WTC11 (cell line): ENCODE results near the gene IFT88. TPM values are rescaled to one million over a fixed set of nuclear protein-coding genes. Genes with fewer than 3 reads are reported as not detected.

ENCODE experiments used
- ATAC-seq: fragments of 200-7000 bp; cut with Tn5 transposase; 2 replicates; pipeline ENCODE4 v1.10.0; 2021; ENCODE audit warnings: mild to moderate bottlenecking, moderate library complexity
- CTCF ChIA-PET: fragments of 300-600 bp; sonication (Branson Sonifier 250); formaldehyde crosslinking; loops from one replicate; lab custom pipeline; 2021; ENCODE audit warnings: antibody characterized with exemption; lab: Charles Lee
- POLR2A ChIA-PET: fragments of 350-600 bp; sonication (Branson Sonifier 250); formaldehyde crosslinking; loops from one replicate; lab custom pipeline; 2021; ENCODE audit warnings: antibody characterized with exemption; lab: Charles Lee
- DNase-seq: peaks from one replicate; pipeline ENCODE4 v3.0.0; 2021; ENCODE audit warnings: low spot score
- H3K27ac Mint-ChIP-seq: 2 replicates; pipeline ENCODE4 v1.8.0; 2021; ENCODE audit warnings: mixed read lengths
- H3K27me3 Mint-ChIP-seq: 2 replicates; pipeline ENCODE4 v1.8.0; 2021; ENCODE audit warnings: low read depth, mild to moderate bottlenecking, moderate library complexity, mixed read lengths
- H3K36me3 Mint-ChIP-seq: 2 replicates; pipeline ENCODE4 v1.8.0; 2021; ENCODE audit warnings: mixed read lengths
- H3K4me1 Mint-ChIP-seq: 2 replicates; pipeline ENCODE4 v1.8.0; 2022; ENCODE audit warnings: mixed read lengths
- H3K4me3 Mint-ChIP-seq: 2 replicates; pipeline ENCODE4 v1.8.0; 2021; ENCODE audit warnings: mild to moderate bottlenecking, moderate library complexity, mixed read lengths
- H3K9me3 Mint-ChIP-seq: 2 replicates; pipeline ENCODE4 v1.8.0; 2021; ENCODE audit warnings: mixed read lengths
- ATF2 ChIP-seq: sonication (generic); formaldehyde crosslinking; IDR thresholded peaks from 2 replicates; pipeline ENCODE4 v1.8.1; 2022; ENCODE audit warnings: low read depth, missing genetic modification reagents, borderline replicate concordance
- ATF3 ChIP-seq: sonication (generic); formaldehyde crosslinking; conservative IDR thresholded peaks from 2 replicates; pipeline ENCODE4 v1.8.1; 2022; ENCODE audit warnings: mild to moderate bottlenecking, missing genetic modification reagents
- CREM ChIP-seq: sonication (generic); formaldehyde crosslinking; IDR thresholded peaks from 2 replicates; pipeline ENCODE4 v1.8.1; 2022; ENCODE audit warnings: mild to moderate bottlenecking, missing genetic modification reagents, moderate library complexity
- CTCF ChIP-seq: fragments of 200-600 bp; IDR thresholded peaks from 2 replicates; pipeline ENCODE4 v1.8.0; 2022; ENCODE audit warnings: antibody characterized with exemption
- ELF4 ChIP-seq: sonication (generic); formaldehyde crosslinking; IDR thresholded peaks from 2 replicates; pipeline ENCODE4 v1.8.1; 2022; ENCODE audit warnings: low read depth, mild to moderate bottlenecking, moderate library complexity, missing genetic modification reagents
- FOXK1 ChIP-seq: sonication (generic); formaldehyde crosslinking; IDR thresholded peaks from 2 replicates; pipeline ENCODE4 v1.8.0; 2022; ENCODE audit warnings: mild to moderate bottlenecking, moderate library complexity, missing genetic modification reagents
- HMGXB4 ChIP-seq: sonication (generic); formaldehyde crosslinking; IDR thresholded peaks from 2 replicates; pipeline ENCODE4 v1.8.1; 2023; ENCODE audit warnings: mild to moderate bottlenecking, moderate library complexity, missing genetic modification reagents
- SMAD3 ChIP-seq: sonication (generic); formaldehyde crosslinking; IDR thresholded peaks from 2 replicates; pipeline ENCODE4 v1.8.0; 2022; ENCODE audit warnings: missing genetic modification reagents, mild to moderate bottlenecking, borderline replicate concordance
- ZNF121 ChIP-seq: sonication (generic); formaldehyde crosslinking; IDR thresholded peaks from 2 replicates; pipeline ENCODE4 v1.8.0; 2023; ENCODE audit warnings: missing genetic modification reagents
- ZNF281 ChIP-seq: sonication (generic); formaldehyde crosslinking; IDR thresholded peaks from 2 replicates; pipeline ENCODE4 v1.8.0; 2023; ENCODE audit warnings: mild to moderate bottlenecking, missing genetic modification reagents
- ZSCAN18 ChIP-seq: fragments of 250-450 bp; sonication (Bioruptor Pico); IDR thresholded peaks from 2 replicates; pipeline ENCODE4 v2.1.2; 2022; ENCODE audit warnings: mild to moderate bottlenecking, moderate library complexity
- total RNA-seq: library from RNA; stranded (reverse); gene quantifications from 3 replicates; pipeline ENCODE4 v1.2.3, GENCODE V29; 2021
- TF ChIP-seq, protein P1 (sequence below): sonication (generic); formaldehyde crosslinking; IDR thresholded peaks from 2 replicates; pipeline ENCODE4 v1.8.0; 2022; ENCODE audit warnings: missing genetic modification reagents

IFT88 gene
- total RNA-seq, 1 experiment from 2014 or later: 6.5 TPM

DNA sequence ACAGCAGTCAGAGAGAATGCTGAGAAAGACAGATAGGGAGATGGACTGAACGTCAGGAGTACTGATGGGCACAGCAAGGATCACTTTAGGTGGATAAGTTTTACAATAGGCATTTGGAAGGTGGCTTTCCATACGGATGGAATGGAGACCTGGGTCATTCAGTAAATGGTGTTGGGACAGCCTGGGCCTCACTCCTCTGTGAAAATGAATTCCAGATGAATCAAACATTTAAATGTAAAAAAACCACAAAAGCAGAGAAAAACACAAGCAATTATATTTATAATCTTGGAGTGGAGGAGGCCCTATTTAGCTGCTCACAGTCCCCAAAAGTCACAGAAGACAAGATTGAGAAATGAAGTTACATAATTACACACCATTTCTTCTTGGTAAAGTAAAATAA is 141.3 kb downstream of the IFT88 start (continued):
- TF ChIP-seq, protein P1, sequence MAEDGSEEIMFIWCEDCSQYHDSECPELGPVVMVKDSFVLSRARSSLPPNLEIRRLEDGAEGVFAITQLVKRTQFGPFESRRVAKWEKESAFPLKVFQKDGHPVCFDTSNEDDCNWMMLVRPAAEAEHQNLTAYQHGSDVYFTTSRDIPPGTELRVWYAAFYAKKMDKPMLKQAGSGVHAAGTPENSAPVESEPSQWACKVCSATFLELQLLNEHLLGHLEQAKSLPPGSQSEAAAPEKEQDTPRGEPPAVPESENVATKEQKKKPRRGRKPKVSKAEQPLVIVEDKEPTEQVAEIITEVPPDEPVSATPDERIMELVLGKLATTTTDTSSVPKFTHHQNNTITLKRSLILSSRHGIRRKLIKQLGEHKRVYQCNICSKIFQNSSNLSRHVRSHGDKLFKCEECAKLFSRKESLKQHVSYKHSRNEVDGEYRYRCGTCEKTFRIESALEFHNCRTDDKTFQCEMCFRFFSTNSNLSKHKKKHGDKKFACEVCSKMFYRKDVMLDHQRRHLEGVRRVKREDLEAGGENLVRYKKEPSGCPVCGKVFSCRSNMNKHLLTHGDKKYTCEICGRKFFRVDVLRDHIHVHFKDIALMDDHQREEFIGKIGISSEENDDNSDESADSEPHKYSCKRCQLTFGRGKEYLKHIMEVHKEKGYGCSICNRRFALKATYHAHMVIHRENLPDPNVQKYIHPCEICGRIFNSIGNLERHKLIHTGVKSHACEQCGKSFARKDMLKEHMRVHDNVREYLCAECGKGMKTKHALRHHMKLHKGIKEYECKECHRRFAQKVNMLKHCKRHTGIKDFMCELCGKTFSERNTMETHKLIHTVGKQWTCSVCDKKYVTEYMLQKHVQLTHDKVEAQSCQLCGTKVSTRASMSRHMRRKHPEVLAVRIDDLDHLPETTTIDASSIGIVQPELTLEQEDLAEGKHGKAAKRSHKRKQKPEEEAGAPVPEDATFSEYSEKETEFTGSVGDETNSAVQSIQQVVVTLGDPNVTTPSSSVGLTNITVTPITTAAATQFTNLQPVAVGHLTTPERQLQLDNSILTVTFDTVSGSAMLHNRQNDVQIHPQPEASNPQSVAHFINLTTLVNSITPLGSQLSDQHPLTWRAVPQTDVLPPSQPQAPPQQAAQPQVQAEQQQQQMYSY (CRISPR knock-in tag): no peak
- TF ChIP-seq CTCF: no peak
- no peak for TF ChIP-seq HMGXB4 (CRISPR knock-in tag)
- no peak for TF ChIP-seq FOXK1
- TF ChIP-seq ATF3 (CRISPR knock-in tag): no peak
- no peak for TF ChIP-seq ZSCAN18 (CRISPR knock-in tag)
- TF ChIP-seq ELF4 (CRISPR knock-in tag): no peak
- TF ChIP-seq ATF2: no peak
- TF ChIP-seq SMAD3: no peak

- Mint-ChIP-seq H3K4me1 (peaks cover 23% of the 10 kb centered on the region), H3K27ac (no peak overlapping the region), H3K27me3 (peaks cover 25% of the 10 kb centered on the region), H3K36me3 (no peaks in the 10 kb centered on the region), H3K4me3 (no peak overlapping the region), H3K9me3 (no peaks in the 10 kb centered on the region)
- no peak for ATAC-seq
- POLR2A ChIA-PET: no interaction called here
- no peak for TF ChIP-seq CREM (CRISPR knock-in tag)
- TF ChIP-seq ZNF281 (CRISPR knock-in tag): no peak
- no peak for TF ChIP-seq ZNF121 (CRISPR knock-in tag)
- TF ChIP-seq, all 79 proteins: peak for 0
- CTCF ChIA-PET: interaction anchor here (0.8 to 1.7 kb wide), 2 partner anchors 113 to 217 kb away, joined by 3 to 5 read pairs; no protein-coding TSS in a partner anchor
- no peak for DNase-seq
These were observed 142.4 kb downstream of the IFT88 start for GRCh38 chr13:20709369-20709768.
